K562 (cell line): ENCODE results near the gene SLC22A8. TPM values are rescaled to one million over a fixed set of nuclear protein-coding genes. Genes with fewer than 3 reads are reported as not detected.

Experiments
- ATAC-seq: fragments of 200-7000 bp; cut with Tn5 transposase; 3 replicates; pipeline ENCODE4 v1.9.1; 2020; ENCODE audit warnings: moderate library complexity
- BruUV-seq: library from RNA; stranded (reverse); fragments of 400-500 nt; replicated peaks from 2 replicates; lab custom pipeline; 2021; lab: Mats Ljungman, UMichigan
- CTCF ChIA-PET: fragments of 300-600 bp; formaldehyde crosslinking; extraction: SDS; loops from one replicate; lab custom pipeline; 2021; ENCODE audit warnings: low intra/inter-chr PET ratio; lab: Yijun Ruan, JAX
- POLR2A ChIA-PET: fragments of 300-600, 350-650 bp; sonication (Branson Sonifier 250); formaldehyde crosslinking; extraction: SDS; loops from one replicate; lab custom pipeline; 2021; ENCODE audit warnings: antibody characterized with exemption, inconsistent platforms; lab: Yijun Ruan, JAX
- DNase-seq, 4 experiments: peaks; one replicate each; pipeline versions ENCODE4 v3.0.0 to v3.0.0-alpha.2; 2011 to 2018; ENCODE audit warnings: low spot score in 3 of 4, mixed read lengths in 3 of 4; ENCODE audit errors: extremely low read depth in 1 of 4
- FAIRE-seq: peaks from 2 replicates; lab custom pipeline; 2011; peaks lifted over from hg19 to GRCh38; lab: Jason Lieb, UNC
- H2AFZ ChIP-seq: 2 replicates; pipeline ENCODE4 v1.6.0; 2011; ENCODE audit warnings: low read depth, low read length, control low read depth, inconsistent platforms
- H3K27ac ChIP-seq: fragments of 200-600 bp; 3 replicates; pipeline ENCODE4 v1.8.0; 2011; ENCODE audit warnings: low read depth, mild to moderate bottlenecking, control low read depth, inconsistent platforms, low read length, moderate library complexity, mixed read lengths; ENCODE audit errors: extremely low read depth
- H3K27me3 ChIP-seq, 2 experiments: fragments of 300-600 bp in 1 of 2; 2 replicates in 1 of 2; 3 replicates in 1 of 2; pipeline versions ENCODE4 v1.6.0 to v1.8.0; 2011; ENCODE audit warnings: inconsistent platforms in 2 of 2, low read length in 2 of 2, mild to moderate bottlenecking in 1 of 2, mixed read lengths in 1 of 2, moderate library complexity in 1 of 2; ENCODE audit not compliant: control insufficient read depth in 2 of 2, insufficient read depth in 2 of 2
- H3K36me3 ChIP-seq: fragments of 300-600 bp; 3 replicates; pipeline ENCODE4 v1.8.0; 2011; ENCODE audit warnings: mild to moderate bottlenecking, low read length, inconsistent platforms; ENCODE audit not compliant: control insufficient read depth, insufficient read depth
- H3K4me1 ChIP-seq, 2 experiments: fragments of 200-600 bp in 1 of 2; replicated peaks in 1 of 2; 2 replicates in 1 of 2; 3 replicates in 1 of 2; pipeline versions ENCODE4 v1.5.1 to v1.8.0; 2011; ENCODE audit warnings: inconsistent platforms in 2 of 2, low read length in 2 of 2, mild to moderate bottlenecking in 1 of 2, mixed read lengths in 1 of 2, moderate library complexity in 1 of 2; ENCODE audit not compliant: control insufficient read depth in 2 of 2, insufficient read depth in 2 of 2
- H3K4me2 ChIP-seq: 2 replicates; pipeline ENCODE4 v1.6.1; 2011; ENCODE audit warnings: low read length, control low read depth, inconsistent platforms, mixed read lengths; ENCODE audit not compliant: insufficient read depth
- H3K4me3 ChIP-seq: fragments of 200-600 bp; sonication (generic), shearing (Covaris generic); 2 replicates; pipeline ENCODE4 v1.5.1; 2016; ENCODE audit warnings: control low read depth, inconsistent platforms
- H3K79me2 ChIP-seq: fragments of 200-600 bp; 3 replicates; pipeline ENCODE4 v1.8.0; 2011; ENCODE audit warnings: low read length, inconsistent platforms; ENCODE audit not compliant: control insufficient read depth, insufficient read depth
- H3K9ac ChIP-seq, 2 experiments: 2 replicates each; pipeline versions ENCODE4 v1.6.0 to v1.6.1; 2011; ENCODE audit warnings: low read depth in 2 of 2, low read length in 2 of 2, control low read depth in 1 of 2, inconsistent platforms in 1 of 2, mild to moderate bottlenecking in 1 of 2, mixed read lengths in 1 of 2; ENCODE audit not compliant: insufficient read depth in 1 of 2
- H3K9me1 ChIP-seq: one replicate; pipeline ENCODE4 v1.6.0; 2011; ENCODE audit warnings: inconsistent platforms, mild to moderate bottlenecking, low read length, moderate library complexity; ENCODE audit not compliant: control insufficient read depth, insufficient read depth
- H3K9me3 ChIP-seq: replicated peaks from 2 replicates; pipeline ENCODE4 v1.5.1; 2011; ENCODE audit warnings: low read depth, low read length, inconsistent platforms; ENCODE audit not compliant: control insufficient read depth, insufficient read depth
- H4K20me1 ChIP-seq: replicated peaks from 2 replicates; pipeline ENCODE4 v1.6.1; 2011; ENCODE audit warnings: low read length, inconsistent platforms, mixed read lengths; ENCODE audit not compliant: control insufficient read depth, insufficient read depth
- HMBOX1 ChIP-seq: sonication (generic); IDR thresholded peaks from 2 replicates; pipeline ENCODE4 v1.6.1; 2016
- HMG20A ChIP-seq: fragments of 450-650 bp; formaldehyde crosslinking; conservative IDR thresholded peaks from 2 replicates; pipeline ENCODE4 v1.4.0; 2020; ENCODE audit warnings: mild to moderate bottlenecking, mixed read lengths
- KAT8 ChIP-seq: fragments of 450-650 bp; IDR thresholded peaks from 2 replicates; pipeline ENCODE4 v1.6.1; 2016; ENCODE audit warnings: low read depth, mild to moderate bottlenecking
- KDM5B ChIP-seq: fragments of 200-600 bp; sonication (generic); IDR thresholded peaks from 2 replicates; pipeline ENCODE4 v1.6.1; 2012; ENCODE audit warnings: low read depth, mild to moderate bottlenecking, moderate library complexity, low read length, control low read depth, inconsistent platforms; ENCODE audit not compliant: insufficient replicate concordance
- RBBP5 ChIP-seq: fragments of 200-600 bp; sonication (generic); IDR thresholded peaks from 2 replicates; pipeline ENCODE4 v1.6.1; 2012; ENCODE audit warnings: borderline replicate concordance, mild to moderate bottlenecking, low read length, control low read depth, inconsistent platforms; ENCODE audit not compliant: insufficient read depth, poor library complexity, severe bottlenecking
- UBTF ChIP-seq, 2 experiments: IDR thresholded peaks; 2 replicates each; pipeline ENCODE4 v1.6.1; 2012; ENCODE audit warnings: improper control_type of control experiment in 2 of 2, low read depth in 2 of 2, low read length in 2 of 2, borderline replicate concordance in 1 of 2
- WGBS: fragments of 100-300 bp; shearing (Covaris generic); methylation state at CpG from one replicate; pipeline ENCODE4 v1.1.6; 2016; ENCODE audit warnings: low coverage, mixed read lengths; ENCODE audit not compliant: insufficient coverage; ENCODE audit errors: missing lambda C conversion rate; 5-methylcytosine and 5-hydroxymethylcytosine counted together
- in situ Hi-C: fragments of 300-500 bp; cut with MboI; formaldehyde crosslinking; loops from 4 replicates; pipeline ENCODE4 v1.15.0; 2018; ENCODE audit warnings: inconsistent platforms, mixed read lengths
- intact Hi-C: fragments of 100-400 bp; cut with micrococcal nuclease; formaldehyde crosslinking; loops from 2 replicates; pipeline ENCODE4 v1.14.2; 2022
- polyA plus RNA-seq, 8 experiments: library from polyadenylated mRNA; depleted of rRNA in 4 of 8; stranded (reverse) in 5 of 8; unstranded in 3 of 8; fragments of >200 nt; fragmentation: Nextera tagmentation in 2 of 8; fragmentation: Illumina TruSeq in 1 of 8; extraction: Ambion mirVana in 2 of 8; extraction: Trizol in 1 of 8; gene quantifications; 2 replicates each; pipeline versions ENCODE4 v1.2.1 to v1.2.3, GENCODE V29; 2011 to 2014; ENCODE audit warnings: inconsistent platforms in 1 of 8, missing spikeins in 1 of 8
- total RNA-seq, 7 experiments: library from RNA; depleted of rRNA in 6 of 7; stranded (reverse); fragments of >200 nt in 6 of 7; fragmentation: Illumina TruSeq in 2 of 7; extraction: Trizol in 2 of 7; gene quantifications; 2 replicates each; pipeline versions ENCODE4 v1.2.1 to v1.2.3, GENCODE V29; 2011 to 2021; ENCODE audit warnings: low replicate concordance in 1 of 7
- TF ChIP-seq, protein P1 (sequence below), 2 experiments: fragments of 450-650 bp; formaldehyde crosslinking in 1 of 2; IDR thresholded peaks; 2 replicates each; pipeline versions ENCODE4 v1.4.0 to v1.6.1; 2014 to 2020; ENCODE audit warnings: mild to moderate bottlenecking in 2 of 2, borderline replicate concordance in 1 of 2, low read depth in 1 of 2

SLC22A8 gene
- total and polyA plus RNA-seq, 9 of the 15 experiments (the other 6 are each of a cell fraction or from before 2014, with no cell fraction given), result not detected

DNA sequence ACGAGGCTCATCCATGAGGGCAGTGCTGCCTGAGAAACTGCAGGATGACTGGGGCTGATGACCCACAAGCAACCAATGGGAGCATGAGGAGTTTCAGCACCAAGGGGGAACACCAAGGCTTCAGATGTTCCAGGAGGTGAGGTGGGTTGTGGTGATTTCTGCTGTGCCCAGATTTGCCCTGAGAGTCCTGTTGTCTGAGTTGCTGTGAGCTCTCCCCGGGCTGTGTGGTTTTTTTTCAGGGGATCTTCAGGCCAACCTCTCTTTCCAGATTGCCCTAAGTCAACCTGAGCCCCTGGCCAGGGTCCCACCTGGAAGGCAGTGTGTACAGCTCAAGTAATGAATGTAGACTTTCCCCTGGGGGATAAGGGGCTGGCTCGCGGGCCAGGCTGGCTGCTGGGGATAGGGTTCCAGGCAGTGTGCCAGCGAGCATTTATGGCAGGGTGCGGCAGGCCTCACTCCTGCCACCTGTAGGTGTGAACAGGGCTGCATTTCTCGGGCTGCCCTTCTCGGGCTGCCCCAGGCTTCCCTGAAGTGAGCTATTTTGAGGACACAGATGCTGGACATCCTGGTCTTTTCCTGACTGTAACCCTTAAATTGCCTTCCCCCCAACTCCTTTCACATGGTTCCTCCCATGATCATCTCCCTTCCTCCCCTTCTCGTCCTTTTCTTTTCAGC, 40.7 kb downstream of the SLC22A8 start:
- WGBS, result 0% methylated on average over 9 of the region's 9 CpGs
- no peak overlapping the region for H2AFZ ChIP-seq
- in situ Hi-C loops (no loop called here), intact Hi-C loops (loop anchor here (5.0 kb wide), 1 partner anchor 68 kb away; no protein-coding TSS in a partner anchor)
- H3K4me2 ChIP-seq, result no peak overlapping the region
- H3K4me1 ChIP-seq, result peaks cover 0 to 6% of the 10 kb centered on the region in 2 experiments; a peak in 1 of 5 replicates
- H3K4me3 ChIP-seq, result no peak overlapping the region
- CTCF ChIA-PET, result interaction anchor here (0.6 kb wide), 1 partner anchor 56 kb away, joined by 3 read pairs; no protein-coding TSS in a partner anchor
- no peaks in the 10 kb centered on the region for H3K36me3 ChIP-seq
- H4K20me1 ChIP-seq, result no peaks in the 10 kb centered on the region
- H3K27ac ChIP-seq, result no peak overlapping the region
- DNase-seq (peak; percentile 41 to 54 (median 47)), FAIRE-seq (no peak), ATAC-seq (peak; percentile 92)
- no TSS peak for BruUV-seq
- H3K27me3 ChIP-seq, result peaks cover 5 to 32% of the 10 kb centered on the region in 2 experiments; a peak in 3 of 5 replicates
- no peaks in the 10 kb centered on the region for H3K79me2 ChIP-seq
- H3K9me3 ChIP-seq, result no peaks in the 10 kb centered on the region
- peaks cover 2% of the 10 kb centered on the region for H3K9me1 ChIP-seq
- POLR2A ChIA-PET, result interaction anchor here (0.7 to 1.2 kb wide), 2 partner anchors 34 to 56 kb away, joined by 3 to 5 read pairs; no protein-coding TSS in a partner anchor
- no peak overlapping the region for H3K9ac ChIP-seq
- TF ChIP-seq HMG20A (CRISPR knock-in tag) (no peak), HMBOX1 (no peak), KAT8 (no peak), UBTF (IDR thresholded peaks at IDR 0.05; ENCODE audit: borderline replicate concordance in 1 of 2, low read depth in 2 of 2, low read length in 2 of 2) (no peak), RBBP5 (no peak), KDM5B (no peak)
- TF ChIP-seq, protein P1, sequence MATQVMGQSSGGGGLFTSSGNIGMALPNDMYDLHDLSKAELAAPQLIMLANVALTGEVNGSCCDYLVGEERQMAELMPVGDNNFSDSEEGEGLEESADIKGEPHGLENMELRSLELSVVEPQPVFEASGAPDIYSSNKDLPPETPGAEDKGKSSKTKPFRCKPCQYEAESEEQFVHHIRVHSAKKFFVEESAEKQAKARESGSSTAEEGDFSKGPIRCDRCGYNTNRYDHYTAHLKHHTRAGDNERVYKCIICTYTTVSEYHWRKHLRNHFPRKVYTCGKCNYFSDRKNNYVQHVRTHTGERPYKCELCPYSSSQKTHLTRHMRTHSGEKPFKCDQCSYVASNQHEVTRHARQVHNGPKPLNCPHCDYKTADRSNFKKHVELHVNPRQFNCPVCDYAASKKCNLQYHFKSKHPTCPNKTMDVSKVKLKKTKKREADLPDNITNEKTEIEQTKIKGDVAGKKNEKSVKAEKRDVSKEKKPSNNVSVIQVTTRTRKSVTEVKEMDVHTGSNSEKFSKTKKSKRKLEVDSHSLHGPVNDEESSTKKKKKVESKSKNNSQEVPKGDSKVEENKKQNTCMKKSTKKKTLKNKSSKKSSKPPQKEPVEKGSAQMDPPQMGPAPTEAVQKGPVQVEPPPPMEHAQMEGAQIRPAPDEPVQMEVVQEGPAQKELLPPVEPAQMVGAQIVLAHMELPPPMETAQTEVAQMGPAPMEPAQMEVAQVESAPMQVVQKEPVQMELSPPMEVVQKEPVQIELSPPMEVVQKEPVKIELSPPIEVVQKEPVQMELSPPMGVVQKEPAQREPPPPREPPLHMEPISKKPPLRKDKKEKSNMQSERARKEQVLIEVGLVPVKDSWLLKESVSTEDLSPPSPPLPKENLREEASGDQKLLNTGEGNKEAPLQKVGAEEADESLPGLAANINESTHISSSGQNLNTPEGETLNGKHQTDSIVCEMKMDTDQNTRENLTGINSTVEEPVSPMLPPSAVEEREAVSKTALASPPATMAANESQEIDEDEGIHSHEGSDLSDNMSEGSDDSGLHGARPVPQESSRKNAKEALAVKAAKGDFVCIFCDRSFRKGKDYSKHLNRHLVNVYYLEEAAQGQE (IDR thresholded peaks at IDR 0.05; ENCODE audit: borderline replicate concordance), result peak; percentile 31; the same call in 1 of the 2 replicates
- TF ChIP-seq, protein P1 (CRISPR knock-in tag; IDR thresholded peaks at IDR 0.05; ENCODE audit: low read depth), result no peak
